Measurements from ENCODE around the gene SP140L.

The SP140L gene

GRCh38 chr2:230325316-230326243 lies 1.4 kb upstream of the SP140L start:
- H2AFZ ChIP-seq (ENCODE audit: low read depth, low read length) = no peak overlapping the region
- TF ChIP-seq, protein P1, sequence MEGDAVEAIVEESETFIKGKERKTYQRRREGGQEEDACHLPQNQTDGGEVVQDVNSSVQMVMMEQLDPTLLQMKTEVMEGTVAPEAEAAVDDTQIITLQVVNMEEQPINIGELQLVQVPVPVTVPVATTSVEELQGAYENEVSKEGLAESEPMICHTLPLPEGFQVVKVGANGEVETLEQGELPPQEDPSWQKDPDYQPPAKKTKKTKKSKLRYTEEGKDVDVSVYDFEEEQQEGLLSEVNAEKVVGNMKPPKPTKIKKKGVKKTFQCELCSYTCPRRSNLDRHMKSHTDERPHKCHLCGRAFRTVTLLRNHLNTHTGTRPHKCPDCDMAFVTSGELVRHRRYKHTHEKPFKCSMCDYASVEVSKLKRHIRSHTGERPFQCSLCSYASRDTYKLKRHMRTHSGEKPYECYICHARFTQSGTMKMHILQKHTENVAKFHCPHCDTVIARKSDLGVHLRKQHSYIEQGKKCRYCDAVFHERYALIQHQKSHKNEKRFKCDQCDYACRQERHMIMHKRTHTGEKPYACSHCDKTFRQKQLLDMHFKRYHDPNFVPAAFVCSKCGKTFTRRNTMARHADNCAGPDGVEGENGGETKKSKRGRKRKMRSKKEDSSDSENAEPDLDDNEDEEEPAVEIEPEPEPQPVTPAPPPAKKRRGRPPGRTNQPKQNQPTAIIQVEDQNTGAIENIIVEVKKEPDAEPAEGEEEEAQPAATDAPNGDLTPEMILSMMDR (IDR thresholded peaks at IDR 0.05; ENCODE audit: low read depth, low read length) = no peak
- TF ChIP-seq EZH2phosphoT487 (IDR thresholded peaks at IDR 0.05; ENCODE audit: low read depth) = no peak
- no peaks in the 10 kb centered on the region for H3K27me3 ChIP-seq (ENCODE audit: low read depth, low read length)
- no peak overlapping the region for H3K27ac ChIP-seq (ENCODE audit: low read length)
- H3K9me3 ChIP-seq (ENCODE audit: insufficient read depth, low read length) = peaks cover 4% of the 10 kb centered on the region; the same call in 1 of the 2 replicates
- H3K79me2 ChIP-seq (ENCODE audit: low read length) = peaks cover 13% of the 10 kb centered on the region
- peaks cover 36% of the 10 kb centered on the region for H3K4me1 ChIP-seq (ENCODE audit: low read length)
- no peak overlapping the region for H3K4me2 ChIP-seq (ENCODE audit: low read length)
- H3K9ac ChIP-seq (ENCODE audit: low read length) = no peak overlapping the region
- no peaks in the 10 kb centered on the region for H4K20me1 ChIP-seq (ENCODE audit: insufficient read depth, low read length)
- no peak overlapping the region for H3K4me3 ChIP-seq (ENCODE audit: low read length)
- peaks cover 21% of the 10 kb centered on the region for H3K36me3 ChIP-seq (replicated peaks; ENCODE audit: low read depth, low read length)

DNA sequence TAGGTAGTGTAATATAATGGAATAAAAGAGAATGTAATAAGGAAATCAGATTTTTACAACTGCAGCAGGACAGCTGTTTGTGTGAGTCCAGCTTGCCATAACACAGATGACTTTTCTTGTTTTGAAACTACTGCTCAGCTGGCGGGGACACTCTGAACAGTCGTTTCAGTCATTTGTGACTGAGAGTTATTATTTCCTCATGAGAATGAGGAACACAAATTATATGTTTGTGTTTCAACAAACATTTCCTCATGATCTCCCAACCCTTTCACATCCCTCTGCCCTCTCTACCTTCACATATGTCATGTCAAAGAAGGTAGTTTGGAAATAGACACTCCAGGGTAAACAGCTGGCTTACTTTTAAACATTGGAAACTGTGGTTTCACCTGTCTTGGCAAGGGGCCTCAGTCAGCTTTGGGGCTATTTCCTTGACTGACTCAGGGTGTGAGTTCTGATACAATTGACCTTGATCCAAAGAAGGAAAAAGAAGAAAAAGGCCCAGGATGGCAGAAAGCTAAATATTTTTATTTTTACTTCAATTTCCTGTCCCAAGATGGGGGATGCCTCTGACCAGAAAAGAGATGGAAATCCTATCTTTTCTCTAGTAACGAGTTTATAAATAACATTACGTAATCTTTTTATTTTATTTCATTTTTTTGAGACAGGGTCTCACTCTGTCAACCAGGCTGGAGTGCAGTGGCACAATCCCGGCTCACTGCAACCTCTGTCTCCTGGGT lies 593 bp downstream of the SP140L start:
- Histone ChIP-seq H3K9ac (ENCODE audit: low read length) (peak overlapping the region; percentile 88), H3K27me3 (ENCODE audit: low read depth, low read length) (no peaks in the 10 kb centered on the region), H3K36me3 (replicated peaks; ENCODE audit: low read depth, low read length) (peaks cover 15% of the 10 kb centered on the region), H3K4me2 (ENCODE audit: low read length) (peak overlapping the region; percentile 98), H3K9me3 (ENCODE audit: insufficient read depth, low read length) (peaks cover 4% of the 10 kb centered on the region; the same call in 1 of the 2 replicates), H3K79me2 (ENCODE audit: low read length) (peaks cover 13% of the 10 kb centered on the region), H4K20me1 (ENCODE audit: insufficient read depth, low read length) (no peaks in the 10 kb centered on the region), H2AFZ (ENCODE audit: low read depth, low read length) (peak overlapping the region; percentile 82; the same call in 1 of the 2 replicates), H3K4me1 (ENCODE audit: low read length) (peaks cover 36% of the 10 kb centered on the region), H3K27ac (ENCODE audit: low read length) (peak overlapping the region; percentile 99), H3K4me3 (ENCODE audit: low read length) (peak overlapping the region; percentile 87)
- TF ChIP-seq, protein P1 (IDR thresholded peaks at IDR 0.05; ENCODE audit: low read depth, low read length) = no peak
- no peak for TF ChIP-seq EZH2phosphoT487 (IDR thresholded peaks at IDR 0.05; ENCODE audit: low read depth)

DNA sequence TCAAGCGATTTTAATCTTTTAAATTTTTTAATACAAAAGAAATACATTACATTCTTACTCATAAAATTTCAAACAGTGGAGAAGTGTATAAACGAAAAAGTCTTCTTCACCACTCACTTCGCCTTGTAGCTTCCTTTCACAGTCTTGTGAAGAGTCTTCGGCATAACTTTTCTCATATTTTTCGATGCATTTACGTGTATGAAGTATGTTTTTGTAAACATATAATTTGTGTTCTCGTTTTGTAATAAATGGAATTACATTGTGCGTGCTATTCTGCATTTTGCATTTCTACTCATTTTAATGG lies 1.1 kb downstream of the SP140L start:
- Histone ChIP-seq H3K27me3 (ENCODE audit: low read depth, low read length) (no peaks in the 10 kb centered on the region), H3K9ac (ENCODE audit: low read length) (peak overlapping the region; percentile 88), H3K4me1 (ENCODE audit: low read length) (peaks cover 35% of the 10 kb centered on the region), H3K36me3 (replicated peaks; ENCODE audit: low read depth, low read length) (peaks cover 15% of the 10 kb centered on the region), H2AFZ (ENCODE audit: low read depth, low read length) (no peak overlapping the region), H3K79me2 (ENCODE audit: low read length) (peaks cover 13% of the 10 kb centered on the region), H3K9me3 (ENCODE audit: insufficient read depth, low read length) (no peaks in the 10 kb centered on the region; the same call in 1 of the 2 replicates), H3K27ac (ENCODE audit: low read length) (peak overlapping the region; percentile 99), H4K20me1 (ENCODE audit: insufficient read depth, low read length) (no peaks in the 10 kb centered on the region), H3K4me2 (ENCODE audit: low read length) (peak overlapping the region; percentile 98), H3K4me3 (ENCODE audit: low read length) (peak overlapping the region; percentile 87)
- TF ChIP-seq, protein P1 (IDR thresholded peaks at IDR 0.05; ENCODE audit: low read depth, low read length) = no peak
- TF ChIP-seq EZH2phosphoT487 (IDR thresholded peaks at IDR 0.05; ENCODE audit: low read depth) = no peak

Data from OCI-LY3 (cell line).